BE2C (cell line): Measurements from ENCODE around the gene PATZ1.
A peak's percentile ranks its signal among the peaks of the same experiment; 100 is the strongest.

Experiments
- DNase-seq: peaks from one replicate; pipeline ENCODE4 v3.0.0-alpha.2; 2020
- H3K27me3 ChIP-seq: fragments of 250-450 bp; sonication (Bioruptor Pico); 2 replicates; pipeline ENCODE4 v1.5.1; 2020; ENCODE audit warnings: mild to moderate bottlenecking
- H3K36me3 ChIP-seq: fragments of 250-450 bp; sonication (Bioruptor Pico); 2 replicates; pipeline ENCODE4 v1.5.1; 2020; ENCODE audit warnings: mild to moderate bottlenecking
- H3K4me1 ChIP-seq: fragments of 250-450 bp; sonication (Bioruptor Pico); 2 replicates; pipeline ENCODE4 v1.5.1; 2020
- H3K4me3 ChIP-seq: 2 replicates; pipeline ENCODE4 v1.5.1; 2011; ENCODE audit warnings: low read depth, low read length
- H3K9me3 ChIP-seq: fragments of 250-450 bp; sonication (Bioruptor Pico); 2 replicates; pipeline ENCODE4 v1.5.1; 2020
- TF ChIP-seq, protein P1 (sequence below): IDR thresholded peaks from 2 replicates; pipeline ENCODE4 v1.5.1; 2012; ENCODE audit warnings: mild to moderate bottlenecking, low read depth, low read length

Gene PATZ1

DNA sequence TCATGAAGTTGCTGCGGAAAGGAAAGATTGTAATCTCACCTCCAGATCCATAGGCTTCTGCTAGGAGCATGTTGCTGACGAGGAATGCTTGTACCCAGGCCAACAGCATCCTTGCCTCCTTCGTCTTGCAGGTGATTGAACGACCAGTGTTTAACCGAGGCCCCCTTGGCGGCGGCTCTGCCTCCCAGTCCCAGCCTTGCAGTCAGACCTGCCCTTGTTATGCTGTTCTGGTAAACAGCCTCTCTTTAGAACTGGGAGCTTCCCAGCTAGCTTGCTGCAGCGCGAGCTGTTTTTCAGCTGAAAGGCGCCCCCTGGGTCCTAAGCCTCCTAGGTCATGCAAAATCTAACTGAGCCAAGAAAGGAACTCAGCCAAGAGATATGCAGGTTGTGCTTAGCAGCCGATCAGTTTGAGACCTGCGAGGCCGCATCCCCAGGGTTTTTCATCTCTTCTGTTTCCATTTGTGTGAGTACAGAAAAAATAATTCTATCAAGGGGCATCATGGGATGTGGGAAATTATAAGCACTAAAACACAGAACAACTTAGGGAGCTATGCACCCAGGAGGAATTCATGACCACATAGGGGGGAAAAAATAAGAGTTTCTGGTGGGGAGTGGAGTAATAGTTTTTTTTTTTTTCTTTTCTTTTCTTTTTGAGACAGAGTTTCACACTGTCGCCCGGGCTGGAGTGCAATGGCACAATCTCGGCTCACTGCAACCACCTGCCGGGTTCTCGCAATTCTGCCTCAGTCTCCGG lies 53.7 kb downstream of the PATZ1 start, which contains the start of gene PIK3IP1:
Gene PIK3IP1 (minus strand): TSS at position 253 of the 754 bp plus-strand sequence. CDS start 144 bp downstream, at position 109.
- TF ChIP-seq, protein P1, sequence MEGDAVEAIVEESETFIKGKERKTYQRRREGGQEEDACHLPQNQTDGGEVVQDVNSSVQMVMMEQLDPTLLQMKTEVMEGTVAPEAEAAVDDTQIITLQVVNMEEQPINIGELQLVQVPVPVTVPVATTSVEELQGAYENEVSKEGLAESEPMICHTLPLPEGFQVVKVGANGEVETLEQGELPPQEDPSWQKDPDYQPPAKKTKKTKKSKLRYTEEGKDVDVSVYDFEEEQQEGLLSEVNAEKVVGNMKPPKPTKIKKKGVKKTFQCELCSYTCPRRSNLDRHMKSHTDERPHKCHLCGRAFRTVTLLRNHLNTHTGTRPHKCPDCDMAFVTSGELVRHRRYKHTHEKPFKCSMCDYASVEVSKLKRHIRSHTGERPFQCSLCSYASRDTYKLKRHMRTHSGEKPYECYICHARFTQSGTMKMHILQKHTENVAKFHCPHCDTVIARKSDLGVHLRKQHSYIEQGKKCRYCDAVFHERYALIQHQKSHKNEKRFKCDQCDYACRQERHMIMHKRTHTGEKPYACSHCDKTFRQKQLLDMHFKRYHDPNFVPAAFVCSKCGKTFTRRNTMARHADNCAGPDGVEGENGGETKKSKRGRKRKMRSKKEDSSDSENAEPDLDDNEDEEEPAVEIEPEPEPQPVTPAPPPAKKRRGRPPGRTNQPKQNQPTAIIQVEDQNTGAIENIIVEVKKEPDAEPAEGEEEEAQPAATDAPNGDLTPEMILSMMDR, result peak; percentile 66
- H3K36me3 ChIP-seq, result no peaks in the 10 kb centered on the region
- H3K27me3 ChIP-seq, result no peaks in the 10 kb centered on the region
- peaks cover 6% of the 10 kb centered on the region; the same call in 1 of the 2 replicates for H3K4me1 ChIP-seq
- DNase-seq, result peak; percentile 90
- H3K9me3 ChIP-seq, result no peaks in the 10 kb centered on the region
- H3K4me3 ChIP-seq, result peak within 1 kb of the TSS; percentile 78

DNA sequence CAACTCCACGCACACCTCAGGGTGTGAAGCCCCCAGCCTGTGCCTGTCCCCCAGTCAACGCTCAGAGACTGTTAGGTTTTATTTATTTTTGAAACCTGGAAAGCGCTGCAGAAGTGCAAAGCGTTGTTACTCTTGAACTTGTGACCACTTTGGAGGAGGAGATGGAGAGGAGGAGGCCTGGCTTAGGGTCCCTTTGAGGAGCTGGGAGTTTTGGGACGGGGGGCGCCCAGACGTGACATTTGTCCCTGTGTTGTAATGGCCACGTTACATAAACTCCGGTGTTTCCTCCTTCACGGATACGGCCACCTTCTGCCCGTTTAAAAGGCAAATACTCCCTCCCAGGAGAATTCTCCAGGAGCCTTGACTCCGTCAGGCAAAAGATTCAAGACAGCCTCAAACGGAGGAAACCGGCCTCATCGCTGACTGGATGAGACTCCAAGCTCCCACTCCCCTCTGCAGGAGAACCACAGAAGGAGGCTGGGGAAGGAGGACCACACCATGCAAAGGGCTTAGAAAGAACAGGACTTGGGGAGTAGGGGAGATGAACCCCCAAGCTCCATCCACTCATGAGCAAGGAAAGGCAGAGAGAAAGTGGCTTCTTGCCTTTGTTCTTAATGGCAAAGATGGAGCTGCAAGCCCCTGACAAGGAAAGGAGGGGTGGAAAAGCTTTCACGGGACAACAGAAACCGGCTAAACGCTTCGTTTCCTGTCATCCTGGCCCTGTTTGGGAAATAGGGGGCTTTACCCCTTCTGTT lies 54.5 kb downstream of the PATZ1 start:
- TF ChIP-seq, protein P1, result no peak
- H3K27me3 ChIP-seq, result no peaks in the 10 kb centered on the region
- H3K4me3 ChIP-seq, result peak overlapping the region; percentile 78
- H3K4me1 ChIP-seq, result peaks cover 6% of the 10 kb centered on the region; the same call in 1 of the 2 replicates
- H3K36me3 ChIP-seq, result no peaks in the 10 kb centered on the region
- no peak for DNase-seq
- no peaks in the 10 kb centered on the region for H3K9me3 ChIP-seq

DNA sequence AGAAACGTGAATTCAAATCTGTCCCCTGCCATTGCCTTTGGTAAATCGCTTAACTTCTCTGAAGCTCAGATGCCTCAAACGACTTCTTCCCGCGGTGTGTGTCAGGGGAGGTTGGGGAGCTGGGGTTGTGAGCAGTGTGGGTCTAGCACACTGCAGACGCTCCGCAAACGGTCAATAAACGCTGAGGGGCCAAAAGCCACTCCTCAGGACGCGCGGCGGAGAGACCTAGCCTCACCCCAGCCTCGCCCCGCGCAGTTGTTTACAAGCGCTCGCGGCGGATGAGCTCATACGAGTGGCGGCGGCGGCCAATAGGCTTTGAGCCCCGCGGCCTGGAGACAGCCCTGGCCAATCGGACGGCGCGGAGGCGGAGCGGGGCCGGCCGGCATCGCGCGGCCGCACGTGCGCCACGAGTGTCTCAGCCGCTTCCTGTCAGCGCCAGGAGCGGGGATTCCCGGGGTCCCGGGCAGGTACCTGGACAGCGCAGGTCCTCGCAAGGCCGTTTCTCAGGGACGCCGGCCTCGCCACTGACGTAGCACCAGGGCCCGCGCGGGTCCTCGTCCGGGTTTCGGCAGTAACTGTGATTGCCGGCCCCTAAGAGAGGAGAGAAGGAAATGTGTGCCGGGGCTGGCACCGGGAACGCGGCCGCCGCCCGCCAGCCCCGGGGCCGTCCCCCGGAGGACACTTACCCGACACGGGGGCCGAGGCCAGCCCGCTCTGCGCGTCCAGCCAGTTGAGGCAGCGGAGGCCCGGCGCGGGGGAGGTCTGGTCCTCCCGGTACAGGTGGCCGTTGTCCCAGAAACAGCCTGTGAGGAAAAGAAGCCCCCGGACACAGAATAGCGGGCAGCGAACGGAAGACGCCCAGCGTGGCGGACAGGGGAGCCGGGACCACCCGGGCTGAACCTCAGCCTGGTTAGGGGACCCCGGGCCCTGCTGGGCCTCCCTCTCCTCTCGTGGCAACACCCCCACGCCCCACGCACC lies 55.4 kb downstream of the PATZ1 start:
- peak; percentile 95 for DNase-seq
- peak overlapping the region; percentile 78 for H3K4me3 ChIP-seq
- H3K27me3 ChIP-seq, result no peaks in the 10 kb centered on the region
- H3K9me3 ChIP-seq, result no peaks in the 10 kb centered on the region
- H3K4me1 ChIP-seq, result peaks cover 6% of the 10 kb centered on the region; the same call in 1 of the 2 replicates
- TF ChIP-seq, protein P1, result no peak
- H3K36me3 ChIP-seq, result no peaks in the 10 kb centered on the region

DNA sequence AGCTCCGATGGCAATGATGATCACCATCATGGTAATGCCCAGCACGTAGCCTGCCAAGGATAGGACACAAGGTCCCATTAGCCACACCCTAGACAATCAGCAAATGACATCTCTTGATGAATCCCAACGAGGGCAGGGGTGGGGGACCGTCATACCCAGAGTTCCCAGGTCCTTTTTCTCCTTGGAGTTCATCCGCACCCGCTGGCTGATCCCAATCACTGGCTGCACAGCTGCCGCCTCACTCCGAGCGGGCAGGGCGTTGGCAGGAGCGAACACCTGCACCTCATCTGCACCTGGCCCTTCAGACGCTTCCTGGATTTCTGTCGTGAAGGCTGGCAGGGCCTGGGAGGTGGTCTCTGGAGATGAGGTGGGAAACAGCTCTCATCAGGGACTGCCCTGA lies 56.8 kb downstream of the PATZ1 start:
- H3K27me3 ChIP-seq, result no peaks in the 10 kb centered on the region
- no peak overlapping the region for H3K4me3 ChIP-seq
- no peaks in the 10 kb centered on the region for H3K9me3 ChIP-seq
- H3K36me3 ChIP-seq, result no peaks in the 10 kb centered on the region
- DNase-seq, result no peak
- peaks cover 6% of the 10 kb centered on the region; the same call in 1 of the 2 replicates for H3K4me1 ChIP-seq
- TF ChIP-seq, protein P1, result no peak

DNA sequence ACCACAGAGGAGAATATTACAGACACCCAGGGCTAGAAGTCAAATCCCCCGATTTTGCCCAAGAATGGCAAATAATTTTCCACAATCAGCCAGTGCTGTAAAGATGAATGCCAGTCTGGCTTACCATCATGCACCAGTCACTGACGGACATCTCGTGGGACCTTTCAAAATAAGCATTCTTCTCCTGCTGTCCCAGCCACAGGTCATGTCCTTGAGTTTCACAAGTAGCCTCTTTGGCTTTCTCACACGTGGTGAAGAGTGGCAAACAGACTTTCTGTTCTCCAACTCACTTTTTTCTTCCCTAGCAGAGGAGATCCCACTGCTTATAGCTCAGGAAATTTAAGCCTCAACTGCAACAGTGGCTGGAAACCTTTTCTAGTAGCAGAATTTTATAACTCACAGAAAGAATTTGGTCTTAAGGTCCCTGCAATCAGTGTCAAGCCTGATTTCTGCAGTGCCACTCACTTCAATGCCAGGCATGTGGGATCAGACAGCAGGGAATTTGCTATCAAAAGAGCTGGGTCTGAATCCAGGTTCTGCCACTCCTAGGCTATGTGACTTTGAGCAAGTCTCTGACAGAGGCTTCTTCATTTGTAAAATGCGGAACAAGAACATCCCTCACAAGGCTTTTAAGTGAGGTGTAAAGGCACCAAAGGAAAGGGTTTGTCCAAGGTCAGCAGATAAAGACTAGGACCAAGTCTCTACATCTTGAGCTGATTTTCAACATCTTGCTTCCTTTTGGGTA lies 57.5 kb downstream of the PATZ1 start:
- H3K36me3 ChIP-seq, result no peaks in the 10 kb centered on the region
- H3K27me3 ChIP-seq, result no peaks in the 10 kb centered on the region
- TF ChIP-seq, protein P1, result no peak
- no peak for DNase-seq
- no peak overlapping the region for H3K4me3 ChIP-seq
- H3K9me3 ChIP-seq, result no peaks in the 10 kb centered on the region
- H3K4me1 ChIP-seq, result peaks cover 6% of the 10 kb centered on the region; the same call in 1 of the 2 replicates
